HG02870 (cell line): ENCODE data around the gene CAPN14.
"Not testable (repeated sequence)": the region's sequence is repeated elsewhere in the genome, so short reads cannot be mapped to it uniquely, and the experiment has no call there.

ENCODE experiments used
- ATAC-seq: cut with Tn5 transposase; IDR thresholded peaks from one replicate; pipeline ENCODE4 v1.9.1; 2021; ENCODE audit warnings: mild to moderate bottlenecking, moderate library complexity; ENCODE audit not compliant: unreplicated experiment

Gene CAPN14

GRCh38 chr2:31199206-31199605 lies 18.1 kb downstream of the CAPN14 start:
- no peak for ATAC-seq

- no peak for ATAC-seq
These were observed 19.6 kb downstream of the CAPN14 start for GRCh38 chr2:31197669-31198068.

- ATAC-seq, result no peak
These were observed 20.1 kb downstream of the CAPN14 start for GRCh38 chr2:31197166-31197565.

GRCh38 chr2:31196622-31197021 lies 20.7 kb downstream of the CAPN14 start:
- ATAC-seq, result no peak

GRCh38 chr2:31193806-31194205 lies 23.5 kb downstream of the CAPN14 start:
- ATAC-seq, result no peak

- no peak for ATAC-seq
These were observed 24.4 kb downstream of the CAPN14 start for GRCh38 chr2:31192851-31193392.

- ATAC-seq, result no peak
These were observed 24.9 kb downstream of the CAPN14 start for GRCh38 chr2:31192396-31192795.

GRCh38 chr2:31191931-31192330 lies 25.4 kb downstream of the CAPN14 start:
- ATAC-seq, result no peak

GRCh38 chr2:31190188-31190587 lies 27.1 kb downstream of the CAPN14 start:
- ATAC-seq, result no peak

GRCh38 chr2:31189141-31189540 lies 28.2 kb downstream of the CAPN14 start:
- ATAC-seq, result no peak

GRCh38 chr2:31188131-31188530 lies 29.2 kb downstream of the CAPN14 start:
- no peak for ATAC-seq

- no peak for ATAC-seq
These were observed 30.1 kb downstream of the CAPN14 start for GRCh38 chr2:31187166-31187565.

GRCh38 chr2:31183973-31184372 lies 33.3 kb downstream of the CAPN14 start:
- ATAC-seq, result not testable (repeated sequence)

- no peak for ATAC-seq
These were observed 40.6 kb downstream of the CAPN14 start for GRCh38 chr2:31176742-31177141.

GRCh38 chr2:31171142-31171541 lies 46.2 kb downstream of the CAPN14 start:
- no peak for ATAC-seq

- ATAC-seq, result peak; percentile 75
These were observed 47.1 kb downstream of the CAPN14 start for GRCh38 chr2:31170071-31170698.

GRCh38 chr2:31168291-31168690 lies 49.0 kb downstream of the CAPN14 start:
- ATAC-seq, result no peak

- ATAC-seq, result no peak
These were observed 50.4 kb downstream of the CAPN14 start for GRCh38 chr2:31166925-31167324.

- ATAC-seq, result no peak
These were observed 54.2 kb downstream of the CAPN14 start for GRCh38 chr2:31163011-31163539.

GRCh38 chr2:31161637-31162036 lies 55.7 kb downstream of the CAPN14 start:
- no peak for ATAC-seq

- ATAC-seq, result no peak
These were observed 65.8 kb downstream of the CAPN14 start for GRCh38 chr2:31151501-31151900.

- no peak for ATAC-seq
These were observed 67.1 kb downstream of the CAPN14 start for GRCh38 chr2:31150120-31150670.
